M059J (cell line): ENCODE data around the gene ALPL. TPM values are rescaled to one million over a fixed set of nuclear protein-coding genes. Genes with fewer than 3 reads are reported as not detected.

Experiments
- DNase-seq: peaks from one replicate; pipeline ENCODE4 v3.0.0-alpha.2; 2012; ENCODE audit warnings: low read depth
- total RNA-seq: library from RNA; depleted of rRNA; stranded (reverse); fragments of >200 nt; shearing (Covaris generic); gene quantifications from 2 replicates; pipeline ENCODE4 v1.2.3, GENCODE V29; 2014

Gene ALPL
- total RNA-seq, 1 experiment from 2014 or later = 0.71 TPM

DNA sequence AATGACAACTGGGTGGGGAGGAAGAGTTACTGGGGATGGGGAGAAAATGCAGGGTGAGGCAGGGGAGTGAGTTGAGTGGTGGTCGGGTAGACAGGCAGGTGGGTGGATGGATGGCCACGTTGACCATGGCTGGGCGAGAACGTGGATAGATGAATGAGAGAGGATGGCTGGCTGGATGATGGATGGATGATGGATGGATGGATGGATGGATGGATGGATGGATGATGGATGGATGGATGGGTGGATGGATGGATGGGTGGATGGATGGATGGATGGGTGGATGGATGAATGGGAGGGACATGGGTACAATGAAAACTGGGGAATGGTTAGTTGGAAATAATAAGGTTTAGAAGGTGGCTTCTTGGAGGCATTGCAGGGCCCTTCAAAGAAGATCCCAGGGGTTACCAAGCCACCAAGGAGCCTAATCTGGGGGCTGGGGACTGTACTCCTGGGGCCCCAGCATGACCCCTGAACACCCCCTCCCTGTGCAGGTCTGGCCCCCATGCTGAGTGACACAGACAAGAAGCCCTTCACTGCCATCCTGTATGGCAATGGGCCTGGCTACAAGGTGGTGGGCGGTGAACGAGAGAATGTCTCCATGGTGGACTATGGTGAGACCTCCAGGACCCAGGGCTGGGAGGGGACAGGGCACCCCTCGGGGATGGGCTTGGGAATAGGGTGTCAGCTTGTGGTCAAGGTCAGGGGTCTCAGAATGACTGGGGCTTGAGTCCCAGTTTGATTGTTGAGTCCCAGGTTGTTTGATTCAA is 67.0 kb downstream of the ALPL start:
- DNase-seq = no peak

- no peak for DNase-seq
These were observed 67.6 kb downstream of the ALPL start for GRCh38 chr1:21576798-21577187.

- DNase-seq = no peak
These were observed 68.1 kb downstream of the ALPL start for GRCh38 chr1:21577324-21577723.

- DNase-seq = no peak
These were observed 68.7 kb downstream of the ALPL start for GRCh38 chr1:21577933-21578332.

DNA sequence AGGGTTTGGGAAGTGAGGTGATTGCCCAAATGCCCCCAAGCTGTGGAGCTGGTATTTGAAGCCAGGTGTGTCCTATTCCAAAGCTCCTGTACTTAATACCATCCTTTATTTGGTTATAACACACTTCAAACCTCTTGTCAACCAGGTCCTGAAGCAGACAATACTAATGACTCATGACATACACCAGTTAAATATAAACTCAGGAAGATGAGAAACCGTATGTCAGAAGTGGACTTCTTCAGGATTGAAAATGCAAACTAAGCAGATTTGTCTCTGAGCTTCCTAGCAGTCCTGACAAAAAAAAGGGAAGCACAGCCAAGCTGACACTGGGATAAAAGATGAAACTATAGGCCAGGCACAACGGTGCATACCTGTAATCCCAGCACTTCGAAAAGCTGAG is 70.6 kb downstream of the ALPL start:
- peak; percentile 43 for DNase-seq

DNA sequence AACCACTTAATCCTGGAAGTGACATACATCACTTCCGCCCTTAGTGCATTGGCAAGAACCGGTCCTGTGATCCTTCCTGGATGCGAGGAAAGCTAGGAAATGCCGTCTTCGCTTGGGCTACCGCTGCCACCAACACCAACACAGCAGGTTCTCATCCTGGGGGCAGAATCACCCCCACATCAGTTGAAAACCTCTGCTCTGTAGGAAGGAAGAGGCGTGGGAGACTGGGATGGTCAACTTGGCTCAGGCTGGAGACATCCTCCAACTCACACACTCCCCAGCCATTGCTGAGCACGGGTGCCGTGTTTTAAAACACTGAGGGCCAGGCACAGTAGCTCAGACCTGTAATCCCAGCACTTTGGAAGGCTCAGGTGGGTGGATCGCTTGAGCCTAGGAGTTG is 74.9 kb downstream of the ALPL start:
- no peak for DNase-seq

GRCh38 chr1:21585037-21585436 is 75.8 kb downstream of the ALPL start:
- no peak for DNase-seq

GRCh38 chr1:21586222-21586621 is 77.0 kb downstream of the ALPL start:
- DNase-seq = no peak

DNA sequence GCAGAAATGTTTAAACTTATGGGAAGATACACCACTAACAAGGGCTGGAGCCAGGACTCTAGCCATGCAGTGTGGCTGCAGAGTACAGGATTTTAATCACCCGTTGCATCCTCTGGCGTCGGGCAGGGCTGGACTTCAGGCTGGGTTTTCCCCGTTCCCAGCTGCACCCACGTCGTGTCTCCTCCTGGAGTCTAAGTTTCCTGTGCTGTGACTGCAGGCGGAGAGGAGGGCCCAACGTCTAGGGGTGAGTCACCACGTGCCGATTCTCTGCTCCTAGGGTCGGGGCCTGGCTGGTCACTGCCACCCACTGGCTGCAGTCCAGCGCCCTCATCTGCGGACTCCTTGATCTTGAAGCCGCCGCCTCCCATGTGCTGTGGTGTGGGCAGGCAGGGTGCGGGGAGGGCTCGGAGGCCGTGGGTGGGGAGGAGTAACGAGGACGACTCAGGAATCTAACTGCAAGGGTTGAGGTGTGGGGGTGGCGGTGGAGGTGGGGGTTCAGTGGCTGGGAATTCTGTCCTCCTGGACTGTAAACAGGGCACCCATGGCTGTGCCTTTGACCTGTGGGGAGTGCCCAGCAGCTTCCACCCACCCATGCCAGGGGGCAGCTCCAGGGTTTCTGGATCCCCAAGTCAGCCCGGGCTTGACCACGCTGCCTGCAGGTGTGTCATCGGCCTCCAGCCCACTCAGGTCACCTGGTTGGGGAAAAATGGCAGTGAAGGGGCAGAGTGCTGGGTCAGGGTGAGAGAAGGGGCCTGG is 77.8 kb downstream of the ALPL start:
- peak; percentile 96 for DNase-seq

DNA sequence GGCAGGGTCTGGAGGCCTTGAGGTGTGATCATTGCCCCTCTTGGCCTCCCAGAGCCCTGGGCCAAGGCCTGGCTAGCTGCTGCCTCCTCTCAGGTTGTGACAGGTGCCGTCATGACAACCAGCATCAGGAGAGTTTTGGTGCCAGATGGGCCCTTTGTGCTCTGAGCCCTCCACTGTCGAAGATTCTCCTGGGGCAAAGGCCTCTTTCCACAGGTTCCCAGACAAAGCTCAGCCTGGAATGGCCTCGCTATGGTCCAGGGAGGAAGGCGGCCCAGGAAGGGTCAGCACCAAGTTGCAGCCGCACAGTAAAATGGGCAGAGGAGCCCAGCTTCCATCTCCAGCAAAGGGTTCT is 78.4 kb downstream of the ALPL start:
- no peak for DNase-seq

DNA sequence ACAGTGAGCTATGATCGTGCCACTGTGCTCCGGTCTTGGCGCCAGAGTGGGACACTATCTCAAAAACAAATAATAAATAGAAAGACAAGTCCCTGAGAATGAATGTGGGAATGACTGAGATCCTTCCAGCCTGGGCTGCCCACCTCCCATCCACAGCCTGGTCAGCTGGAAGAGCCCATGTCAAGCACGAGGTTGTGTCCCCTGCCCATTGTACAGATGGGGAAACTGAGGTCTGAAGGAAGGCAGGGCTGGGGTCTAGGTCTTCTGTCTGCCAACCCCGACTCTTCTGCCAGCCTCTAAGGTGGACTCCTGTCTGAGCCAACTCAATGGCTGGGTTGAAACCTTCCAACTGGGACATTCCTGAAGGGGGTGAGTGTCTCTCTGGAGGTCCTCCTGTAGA is 80.4 kb downstream of the ALPL start:
- no peak for DNase-seq

DNA sequence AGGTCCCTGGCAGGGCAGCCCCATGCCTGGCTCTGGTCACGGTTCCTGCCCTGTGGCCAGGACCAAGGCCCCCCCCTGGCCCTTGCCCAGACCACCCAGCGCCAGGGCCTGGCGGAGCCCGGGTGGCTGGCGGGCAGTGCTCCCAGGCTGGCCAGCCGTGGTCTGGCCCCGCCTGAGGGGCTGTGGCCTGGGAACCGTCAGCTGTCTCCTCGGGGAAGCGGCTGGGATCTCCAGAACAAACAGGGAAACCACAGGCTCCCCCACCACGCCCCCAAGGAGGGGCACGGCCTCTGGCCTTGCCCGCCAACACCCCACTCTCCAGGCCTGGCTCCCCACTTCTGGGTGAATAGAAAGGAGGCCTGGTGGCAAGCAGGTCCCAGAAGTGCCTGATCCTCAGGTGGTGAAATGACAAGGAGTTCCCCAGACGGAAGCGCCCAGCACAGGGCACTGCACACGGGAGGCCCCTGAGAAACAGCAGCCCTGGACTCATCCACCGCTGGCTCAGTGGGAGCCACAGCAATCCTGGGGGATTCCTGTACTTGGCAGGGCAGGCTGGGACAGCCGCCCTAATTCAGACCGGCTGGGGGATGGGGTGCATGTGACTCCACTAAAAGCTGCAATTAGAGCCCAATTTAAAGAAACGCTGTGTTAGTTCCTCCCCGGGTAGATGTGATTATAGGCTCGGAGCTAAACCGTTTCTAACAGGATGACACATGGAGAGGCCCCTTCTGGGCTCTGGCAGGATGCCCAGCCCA is 81.1 kb downstream of the ALPL start:
- DNase-seq = no peak

DNA sequence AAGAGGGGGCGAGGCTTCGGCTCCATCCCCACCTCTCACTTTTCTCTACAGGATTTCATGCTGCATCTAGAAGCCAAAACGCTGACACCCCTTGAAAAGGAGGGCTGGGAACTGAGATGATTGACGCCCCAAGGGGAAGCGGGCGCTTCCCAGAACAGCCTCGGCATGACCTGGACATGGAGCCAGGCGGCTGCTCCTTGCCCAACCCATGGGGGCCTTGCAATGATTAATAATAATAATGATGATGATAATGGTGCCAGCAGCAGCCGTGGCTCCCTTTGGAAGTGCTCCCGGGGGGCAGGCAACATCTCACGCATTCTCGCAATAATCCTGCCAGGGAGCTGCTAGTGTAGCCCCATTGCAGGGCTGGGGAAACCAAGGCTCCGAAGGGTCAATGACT is 81.7 kb downstream of the ALPL start:
- no peak for DNase-seq

DNA sequence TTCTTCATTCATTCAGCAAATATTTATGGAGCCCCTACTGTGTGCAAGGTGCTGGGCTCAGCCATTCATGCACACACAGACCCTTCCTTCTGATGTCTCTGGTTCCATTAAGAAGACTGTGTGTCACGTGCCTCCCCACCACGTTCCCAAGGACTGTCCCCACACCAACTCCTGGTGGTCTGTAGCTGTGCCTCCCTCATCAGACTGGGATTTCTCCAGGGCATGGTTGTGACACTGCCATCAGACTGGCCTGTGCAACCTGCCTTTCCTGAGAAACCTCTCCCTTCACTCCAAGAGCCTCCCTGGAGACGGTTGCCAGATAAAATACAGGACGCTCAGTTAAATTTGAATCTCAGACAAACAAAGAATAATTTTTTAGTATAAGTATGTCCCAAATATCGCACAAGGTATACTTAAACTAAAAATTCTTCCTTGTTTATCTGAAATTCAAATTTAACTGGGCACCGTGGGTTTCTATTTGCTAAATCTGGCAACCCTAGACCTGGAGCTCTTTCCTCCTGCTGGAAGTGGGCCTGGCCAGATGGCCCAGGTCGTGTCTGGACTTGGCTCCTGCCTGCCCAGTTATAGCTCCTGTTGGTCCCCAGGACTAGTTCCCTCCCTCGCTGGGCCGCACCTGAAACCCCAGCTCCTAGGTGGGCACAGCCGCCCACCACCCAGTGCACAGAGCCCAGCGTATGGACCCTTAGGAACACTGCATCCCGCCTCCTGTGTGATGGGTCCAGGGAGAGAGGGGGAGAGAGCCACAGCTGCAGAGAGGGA is 83.1 kb downstream of the ALPL start:
- DNase-seq = no peak

GRCh38 chr1:21593231-21593630 is 84.0 kb downstream of the ALPL start:
- DNase-seq = no peak

- peak; percentile 42 for DNase-seq
These were observed 85.3 kb downstream of the ALPL start for GRCh38 chr1:21594501-21594900.

GRCh38 chr1:21594935-21595897 is 86.0 kb downstream of the ALPL start:
- peak; percentile 66 for DNase-seq

DNA sequence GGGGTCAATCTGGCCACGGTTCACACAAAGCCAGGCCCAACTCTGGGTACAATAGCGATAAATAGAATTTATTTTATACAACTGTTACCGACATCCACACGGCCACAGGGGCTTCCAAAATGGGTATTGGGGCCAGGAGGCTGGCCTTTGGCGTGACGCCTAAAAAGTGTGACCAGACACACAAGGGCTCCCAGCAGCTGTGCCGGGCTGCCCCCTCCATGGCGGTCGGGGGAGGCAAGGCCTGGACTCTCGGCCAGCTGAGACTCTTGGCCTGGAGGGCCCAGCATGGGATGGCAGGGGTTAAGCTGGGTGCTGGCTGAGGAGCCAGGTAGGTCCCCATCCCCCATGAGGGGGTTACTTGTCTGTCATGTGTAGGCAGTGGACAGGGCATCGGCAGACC is 87.0 kb downstream of the ALPL start:
- DNase-seq = no peak

- DNase-seq = no peak
These were observed 87.4 kb downstream of the ALPL start for GRCh38 chr1:21596628-21597027.

- DNase-seq = no peak
These were observed 88.5 kb downstream of the ALPL start for GRCh38 chr1:21597753-21598152.

DNA sequence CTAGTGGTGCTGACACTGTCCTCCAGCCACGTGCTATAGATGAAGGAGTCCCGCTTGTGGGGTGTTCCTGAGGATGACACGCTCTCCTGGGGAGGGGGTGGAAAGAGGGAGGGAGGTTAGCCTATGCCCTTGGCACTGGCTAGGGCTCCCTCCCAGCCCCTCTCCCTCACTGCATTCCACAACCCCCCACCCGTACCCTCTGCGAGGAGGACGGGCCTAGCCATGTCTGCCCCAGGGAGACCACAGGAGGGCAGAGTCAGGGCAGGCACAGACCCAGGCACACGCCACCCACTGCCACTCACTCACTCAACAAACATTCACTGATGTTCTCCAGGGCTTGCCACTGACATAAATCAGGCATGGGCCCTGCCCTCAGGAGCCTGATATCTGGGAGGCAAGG is 89.2 kb downstream of the ALPL start:
- DNase-seq = no peak
